Effector CD8-positive, alpha-beta T cell (primary cell): ENCODE results near the gene MORN1.

ENCODE experiments used
- DNase-seq: peaks from one replicate; lab custom pipeline; 2025; lab: John Stamatoyannopoulos, UW

The MORN1 gene

DNA sequence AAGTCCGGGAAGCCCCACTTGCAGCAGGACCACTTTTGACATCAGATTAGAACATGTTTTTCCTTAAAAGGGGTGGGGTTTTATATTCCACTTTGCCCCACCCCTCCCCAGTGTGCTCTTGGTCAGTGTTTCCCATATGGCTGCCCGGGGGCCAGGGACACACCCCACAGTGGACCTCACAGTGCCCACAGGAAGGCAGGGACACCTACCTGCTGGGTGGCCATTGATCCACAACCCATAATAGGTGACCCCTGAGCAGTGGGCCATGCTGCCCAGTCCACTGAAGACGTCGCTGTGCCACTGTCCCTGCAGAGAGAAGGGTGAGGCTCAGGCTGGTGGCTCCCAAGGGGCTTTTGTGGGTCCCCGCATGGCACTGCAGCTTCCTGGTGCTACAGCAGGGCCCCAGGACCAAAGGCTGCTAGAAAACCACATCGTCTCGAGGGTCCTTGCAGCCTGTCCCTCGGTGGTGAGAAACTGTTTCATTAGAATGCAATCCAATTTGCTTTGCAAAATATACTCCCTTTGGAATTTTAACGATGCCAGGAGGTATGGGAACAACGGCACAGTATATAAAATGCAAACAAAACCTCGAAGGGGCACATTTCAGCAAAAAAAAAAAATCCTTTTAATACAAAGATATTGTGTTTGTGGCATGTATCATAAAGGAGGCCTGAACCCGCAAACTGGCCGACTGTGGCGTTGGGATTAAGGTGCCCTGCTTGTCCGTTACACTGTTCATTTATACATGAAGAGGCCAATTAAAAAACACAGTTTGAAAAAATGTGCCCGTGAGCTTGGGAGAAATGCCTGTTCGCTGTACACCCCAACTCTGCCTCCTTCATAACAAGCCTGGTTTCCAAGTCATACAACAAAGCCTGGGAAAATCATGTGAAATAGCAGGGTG lies 16.9 kb downstream of the MORN1 start:
- DNase-seq: no peak

- DNase-seq: no peak
Observed at GRCh38 chr1:2373551-2374251, 17.7 kb downstream of the MORN1 start.

DNA sequence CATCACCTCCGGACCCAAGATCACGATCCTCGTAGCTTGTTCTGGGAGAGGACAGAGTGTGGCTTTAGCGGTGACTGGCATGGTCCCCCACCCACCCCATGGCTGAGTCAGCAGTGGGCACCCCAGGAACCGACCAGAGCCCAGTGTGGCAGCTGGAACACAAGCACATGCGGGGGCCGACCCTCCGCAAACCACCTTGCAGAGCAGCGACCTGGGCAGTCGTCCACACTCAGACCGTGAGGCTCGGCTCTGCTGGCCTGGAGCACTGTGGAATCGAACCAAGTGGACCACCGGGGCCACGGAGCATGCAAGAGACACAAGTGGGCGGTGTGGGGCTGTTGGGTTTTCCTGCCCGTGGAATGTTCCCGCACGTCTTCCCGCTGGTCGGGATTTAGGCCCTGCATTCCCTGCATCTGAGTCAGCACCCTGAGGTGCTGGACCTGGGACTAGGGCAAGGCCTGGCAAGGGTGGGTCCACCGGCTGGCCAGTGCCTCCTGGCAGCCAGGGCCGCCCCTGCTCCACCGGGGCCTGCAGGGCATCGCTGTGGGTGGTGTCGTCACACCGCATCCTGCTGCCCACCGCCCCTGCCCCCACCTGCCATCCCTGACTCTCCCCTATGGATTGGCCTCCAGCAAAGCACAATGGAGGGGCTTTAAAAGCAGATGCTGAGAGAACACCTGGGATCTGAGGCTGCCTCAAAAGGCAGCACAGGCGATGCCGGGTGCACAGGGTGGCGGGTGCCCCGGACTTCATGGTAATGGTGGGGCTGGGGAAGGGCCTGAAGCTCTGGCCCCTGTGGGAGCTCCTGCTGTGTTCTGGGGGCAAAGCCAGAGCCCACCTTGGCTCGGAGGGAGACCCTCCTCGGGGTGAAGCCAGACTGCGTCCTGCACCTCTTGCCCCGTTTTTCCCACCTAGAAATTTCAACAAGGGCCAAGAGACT lies 18.5 kb downstream of the MORN1 start:
- DNase-seq: no peak

GRCh38 chr1:2368053-2368744 lies 23.2 kb downstream of the MORN1 start:
- no peak for DNase-seq

GRCh38 chr1:2363847-2364513 lies 27.4 kb downstream of the MORN1 start:
- no peak for DNase-seq

DNA sequence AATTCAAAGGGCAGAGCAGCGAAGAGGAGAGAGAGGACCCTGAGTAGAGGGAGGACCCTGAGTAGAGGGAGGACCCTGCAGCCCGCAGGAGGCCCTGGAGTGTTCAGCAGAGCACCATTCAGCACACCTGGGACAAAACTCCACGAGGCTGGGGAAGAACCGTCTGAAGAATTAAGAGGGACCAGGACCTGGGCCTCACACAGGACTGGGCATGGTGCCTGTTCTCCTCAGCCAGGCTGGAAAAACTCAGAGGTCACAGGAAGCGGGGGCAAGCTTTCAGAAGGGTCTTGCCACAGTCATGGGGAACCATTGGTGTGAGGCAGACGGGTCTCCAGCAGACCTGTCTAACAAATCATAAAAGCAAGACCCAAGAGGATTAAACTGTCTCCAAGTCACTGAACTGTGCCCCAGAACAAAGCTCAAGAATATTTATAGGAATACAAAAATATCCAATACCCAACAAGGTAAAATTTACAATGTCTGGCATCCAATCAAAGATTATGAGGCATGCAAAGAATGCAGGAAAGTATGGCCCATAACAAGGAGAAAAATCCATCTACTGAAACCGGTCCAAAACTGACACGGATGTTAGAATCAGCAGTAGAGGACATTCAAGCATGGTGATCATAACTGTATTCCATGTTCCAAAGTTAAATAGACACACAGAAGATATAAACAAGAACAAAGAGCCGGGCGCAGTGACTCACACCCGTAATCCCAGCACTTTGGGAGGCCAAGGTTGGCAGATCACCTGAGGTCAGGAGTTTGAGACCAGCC lies 30.6 kb downstream of the MORN1 start:
- no peak for DNase-seq

GRCh38 chr1:2358651-2359640 lies 32.4 kb downstream of the MORN1 start:
- DNase-seq: no peak

- DNase-seq: no peak
Observed at GRCh38 chr1:2358072-2358471, 33.3 kb downstream of the MORN1 start.

DNA sequence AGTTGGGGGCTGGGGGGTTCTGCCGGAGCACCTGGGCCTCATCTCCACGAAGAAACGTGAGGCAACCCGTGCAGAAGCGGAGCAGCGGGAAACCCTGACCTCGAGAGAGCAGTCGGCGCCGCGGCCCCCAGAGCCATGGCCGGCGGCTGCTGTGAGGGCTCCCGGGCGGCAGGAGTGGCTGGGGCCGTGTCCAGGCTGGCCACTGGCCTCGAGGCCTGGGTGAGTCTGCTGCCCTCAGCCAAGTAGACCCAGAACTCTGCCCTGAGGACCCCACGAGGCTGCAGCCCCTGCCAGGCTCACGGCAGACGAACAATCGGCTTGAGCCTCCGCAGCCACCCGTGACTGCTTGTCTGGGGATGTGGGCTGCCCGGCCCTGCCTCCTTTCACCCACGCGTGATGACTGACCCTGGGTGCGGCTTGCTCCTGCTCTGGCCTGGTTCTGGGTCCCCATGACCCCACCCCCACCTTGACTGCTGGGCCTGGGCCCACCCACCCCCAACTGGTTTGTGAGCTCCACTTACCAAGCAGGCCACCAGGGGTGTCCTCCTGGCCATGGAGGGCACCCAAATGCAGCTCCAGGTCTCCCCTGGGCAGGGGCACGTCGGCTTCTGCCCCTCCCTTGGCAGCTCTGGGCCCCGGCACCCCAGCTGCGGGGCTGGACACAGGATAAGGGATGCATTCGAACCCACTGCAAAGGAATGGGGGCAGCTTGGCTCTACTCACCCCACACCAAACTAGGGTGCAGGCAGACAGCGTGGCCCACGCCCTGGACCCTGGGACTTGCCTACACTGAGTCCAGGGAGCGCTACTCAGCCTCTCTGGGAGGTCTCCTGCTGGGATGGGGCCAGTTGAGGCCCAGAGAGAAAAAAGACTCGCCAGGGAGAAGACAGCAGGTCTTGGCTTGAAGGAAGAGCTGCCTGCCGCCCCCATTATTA lies 34.2 kb downstream of the MORN1 start:
- no peak for DNase-seq

DNA sequence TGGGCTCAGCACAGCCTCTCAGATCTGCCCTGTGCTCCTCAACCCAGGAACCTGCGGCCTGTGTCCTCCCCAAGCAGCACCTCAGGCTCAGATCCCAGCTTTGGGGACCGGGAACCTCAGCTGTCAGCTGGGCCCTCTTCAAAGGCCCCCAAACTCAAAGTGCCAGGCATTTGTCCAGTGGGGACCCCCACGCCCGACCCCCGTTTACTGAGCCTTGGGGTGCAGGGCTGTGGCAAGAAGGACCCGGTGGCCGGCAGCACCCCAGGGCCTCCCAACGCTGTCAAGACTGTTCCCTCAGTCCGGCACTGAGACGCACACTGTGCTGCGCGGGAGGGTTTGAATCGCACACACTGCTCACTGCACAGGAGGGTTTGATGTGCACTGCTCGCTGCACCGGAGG lies 35.0 kb downstream of the MORN1 start:
- no peak for DNase-seq

DNA sequence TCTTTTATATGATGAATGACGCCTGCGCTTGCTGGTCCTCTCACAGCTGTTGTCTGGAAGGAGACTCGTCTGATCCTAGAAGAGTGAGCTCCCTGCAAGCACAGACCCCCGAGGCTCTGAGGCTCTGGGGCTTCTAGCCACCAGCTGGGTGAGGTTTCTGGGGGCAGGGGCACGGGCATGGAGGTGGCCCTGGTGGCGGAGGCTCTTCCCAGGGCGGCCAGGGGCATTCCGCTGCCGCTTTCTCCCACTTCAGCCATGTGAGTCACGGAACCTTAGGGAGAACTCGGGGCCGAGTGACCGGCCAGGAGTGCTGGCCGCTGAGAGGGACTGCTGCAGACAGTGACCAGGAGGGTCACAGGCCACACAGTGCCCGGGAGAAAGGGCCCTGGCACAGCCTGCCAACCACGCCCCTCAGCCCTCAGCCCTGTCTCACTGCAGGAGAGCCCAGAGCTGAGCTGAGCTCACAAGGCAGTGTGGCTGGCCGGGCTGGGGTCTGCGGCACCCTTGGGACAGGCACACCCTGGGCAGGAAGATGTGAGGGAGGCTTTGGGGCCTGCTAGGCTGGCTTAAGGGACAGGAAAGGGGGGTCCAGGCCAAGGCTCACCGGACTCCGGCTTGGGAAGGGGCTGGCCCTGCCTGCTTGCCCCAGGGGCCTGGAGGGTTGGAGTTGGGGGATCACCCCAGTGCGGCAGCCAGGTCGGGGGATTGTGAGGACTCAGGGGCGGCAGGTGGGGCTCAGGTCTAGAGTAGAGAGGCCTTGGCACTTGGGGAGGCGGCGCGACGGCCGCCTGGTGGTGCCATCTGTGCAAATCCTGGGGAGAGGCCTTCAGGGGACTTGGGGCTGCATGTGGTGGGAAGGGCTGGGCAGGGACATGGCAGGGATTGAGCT lies 35.7 kb downstream of the MORN1 start:
- no peak for DNase-seq

DNA sequence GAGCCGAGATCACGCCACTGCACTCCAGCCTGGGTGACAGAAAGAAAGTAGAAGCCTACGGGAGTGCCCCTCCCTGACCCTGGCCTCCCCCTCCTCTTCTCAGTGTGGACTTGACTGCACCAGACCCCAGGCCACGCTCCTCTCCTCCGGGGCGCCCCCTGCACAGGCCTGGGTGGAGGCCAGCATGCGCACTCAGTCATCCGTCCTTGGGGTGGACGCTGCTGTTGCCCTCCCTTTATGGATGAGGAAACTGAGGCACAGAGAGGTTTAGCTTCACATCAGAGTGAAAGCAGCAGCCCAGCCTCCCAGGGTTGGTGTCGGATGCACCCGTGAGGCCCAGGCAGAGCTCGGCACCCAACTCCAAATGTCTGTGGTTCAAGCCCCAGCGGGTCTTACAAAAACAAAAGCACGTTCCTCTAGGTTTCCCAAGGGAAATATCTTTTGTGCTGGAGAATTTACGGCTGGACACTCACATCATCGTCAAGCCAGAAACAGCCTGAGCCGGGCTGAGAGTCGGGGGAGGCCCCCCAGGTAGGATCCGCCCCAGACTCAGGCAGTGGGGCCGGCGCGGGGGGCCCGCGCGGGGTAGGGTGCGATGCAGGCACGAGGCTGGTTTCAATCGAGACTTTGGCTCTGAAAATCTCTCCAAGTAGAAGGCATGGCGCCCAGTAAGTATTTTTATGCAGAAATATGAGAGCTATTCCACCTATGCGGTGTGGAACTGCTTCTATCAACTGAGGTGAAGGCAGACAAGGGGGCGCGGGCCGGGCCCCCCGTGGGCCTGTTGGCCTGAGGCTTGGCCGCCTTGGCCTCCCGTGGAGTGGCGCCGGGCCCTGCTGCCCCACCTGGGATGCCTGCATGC lies 36.6 kb downstream of the MORN1 start:
- DNase-seq: no peak

- DNase-seq: no peak
Observed at GRCh38 chr1:2353551-2354438, 37.6 kb downstream of the MORN1 start.

DNA sequence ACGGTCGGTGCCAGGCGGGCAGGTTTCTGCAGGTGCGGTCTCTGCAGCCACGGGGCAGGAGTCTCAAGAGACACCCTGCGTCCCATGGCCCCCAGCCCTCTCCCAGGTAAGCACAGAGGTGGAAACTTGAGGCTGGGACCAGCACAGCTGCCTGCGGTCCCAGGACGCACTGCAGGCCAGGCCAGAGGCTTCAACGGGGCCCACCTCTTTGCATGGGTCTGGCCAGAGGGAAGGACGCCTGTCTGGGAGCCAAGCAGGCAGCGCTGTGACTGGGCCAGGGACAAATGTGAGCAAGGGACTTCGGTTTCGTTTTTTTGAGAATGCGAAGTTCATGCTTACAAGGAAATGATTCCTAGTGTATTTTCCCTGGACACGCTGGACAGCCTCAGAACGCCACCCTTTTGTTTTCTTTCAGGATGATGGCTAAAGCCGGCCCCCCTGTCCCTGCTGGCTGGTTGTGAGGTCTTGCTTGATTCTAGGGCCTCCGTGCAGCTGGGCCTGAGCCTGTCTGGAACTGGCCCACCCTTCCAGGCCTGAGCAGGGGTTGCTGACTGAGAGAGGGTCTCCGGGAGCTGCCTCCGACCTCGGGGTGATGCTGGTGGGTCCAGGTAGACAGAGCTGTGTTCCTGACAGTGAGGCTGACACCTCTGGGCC lies 38.3 kb downstream of the MORN1 start:
- no peak for DNase-seq
